ENCODE results near the gene CMTM5. TPM values are rescaled to one million over a fixed set of nuclear protein-coding genes. Genes with fewer than 3 reads are reported as not detected.

Gene CMTM5, protein sequence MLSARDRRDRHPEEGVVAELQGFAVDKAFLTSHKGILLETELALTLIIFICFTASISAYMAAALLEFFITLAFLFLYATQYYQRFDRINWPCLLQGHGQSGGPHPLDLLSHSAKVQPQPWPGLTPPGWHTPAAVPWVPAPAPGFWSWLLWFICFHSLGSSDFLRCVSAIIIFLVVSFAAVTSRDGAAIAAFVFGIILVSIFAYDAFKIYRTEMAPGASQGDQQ
- not detected in 2 replicates for total RNA-seq

GRCh38 chr14:23376482-23377197 is at the start of gene CMTM5:
Gene CMTM5, plus strand, starts transcription at chr14:23377046. Its CDS starts 206 bp downstream, at chr14:23377252.

DNA sequence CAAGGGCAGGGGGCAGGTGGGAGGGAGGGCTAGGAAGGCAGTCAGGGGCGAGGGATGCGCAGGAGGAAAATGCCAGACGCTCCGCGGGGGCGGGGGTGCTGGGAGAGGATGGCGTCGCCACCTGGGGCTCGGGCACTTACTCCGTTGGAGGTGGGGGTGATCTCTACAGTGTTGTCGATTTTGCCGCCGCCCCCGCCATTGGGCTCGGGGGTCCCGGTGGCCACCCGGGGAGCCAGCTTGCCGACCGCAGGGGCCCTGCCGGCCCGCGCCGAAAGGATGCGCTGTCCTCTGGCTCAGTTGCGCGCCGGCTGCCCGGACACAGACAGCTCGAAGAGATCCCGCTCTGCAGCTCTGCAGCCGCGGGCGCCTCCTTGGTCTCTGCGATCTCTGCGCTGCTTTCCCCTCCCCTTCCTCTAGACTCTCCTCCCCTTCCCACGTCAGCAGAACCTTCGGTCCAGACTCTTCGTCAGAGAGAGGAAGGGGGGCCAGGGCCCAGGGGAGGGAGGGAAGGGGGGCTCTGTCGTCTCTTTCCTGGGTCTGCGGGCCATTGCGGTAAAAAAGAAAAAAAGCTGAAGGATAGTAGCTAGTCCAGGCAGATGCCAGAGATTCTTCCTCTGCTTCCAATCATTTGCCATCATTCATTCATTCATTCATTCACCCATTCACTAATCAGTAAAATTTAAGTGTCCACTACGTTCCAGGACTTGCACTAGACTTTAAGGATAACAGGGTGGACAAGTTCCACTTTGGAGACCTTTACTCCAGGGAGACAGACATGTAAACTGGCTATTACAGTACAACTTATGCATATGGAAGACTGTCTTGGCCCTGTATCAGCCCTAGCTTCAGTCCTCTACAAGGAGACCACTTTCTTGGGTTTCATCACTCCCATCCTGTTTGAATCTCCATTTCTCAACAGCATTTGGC is 24.1 kb upstream of the CMTM5 start, which contains the start of gene SLC22A17:
Gene SLC22A17, minus strand, starts transcription at position 382 of the 927 bp plus-strand sequence.

DNA sequence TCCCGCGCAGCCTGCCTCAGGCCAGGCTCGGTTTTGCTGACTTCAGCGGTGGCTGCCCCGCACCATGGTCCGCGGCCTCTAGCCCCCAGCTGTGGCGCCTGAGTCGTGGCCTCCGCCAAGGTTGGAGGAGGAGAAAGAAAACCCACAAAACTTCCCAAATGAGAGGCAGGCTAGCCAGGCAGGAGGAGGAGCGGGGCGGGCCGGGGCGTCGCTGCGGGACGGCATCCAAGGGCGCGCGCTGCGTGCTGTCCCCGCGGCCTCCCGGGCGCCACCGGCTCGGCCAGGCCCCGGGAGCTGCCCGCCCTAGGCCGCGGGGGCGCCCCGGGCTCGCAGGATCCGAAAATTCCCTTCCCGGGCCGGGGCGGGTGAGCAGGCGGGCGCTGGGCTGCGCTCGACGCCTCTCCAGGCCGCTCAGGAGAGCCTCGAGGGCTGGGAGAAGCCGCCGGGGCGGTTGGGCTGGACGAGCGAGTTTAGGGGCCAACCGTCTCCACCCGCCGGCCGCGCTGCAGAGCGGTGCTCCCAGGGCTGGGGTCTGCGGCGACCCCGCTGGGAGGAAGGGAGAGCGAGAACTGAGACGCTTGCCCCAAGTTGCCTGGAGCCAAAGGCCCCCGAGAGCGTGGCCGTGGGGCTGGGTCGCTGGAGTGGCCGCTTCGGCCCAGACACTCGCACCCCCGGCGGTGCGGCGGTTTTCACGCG is 11.7 kb upstream of the CMTM5 start, which contains the start of gene EFS:
Gene EFS, minus strand, starts transcription at position 137 of the 696 bp plus-strand sequence. CDS start 147 bp downstream, outside the sequence.

GRCh38 chr14:23372509-23372908 is 4.3 kb upstream of the CMTM5 start, which contains the start of gene IL25:
Gene IL25, plus strand, starts transcription at chr14:23372809.

GRCh38 chr14:23407516-23408306 is 30.9 kb downstream of the CMTM5 start, which contains the start of gene MYH6:
Gene MYH6, minus strand, starts transcription at chr14:23408273. Its CDS starts 1,050 bp downstream, at chr14:23407223.

Other genes with a start within 250 kb of the CMTM5 start
- 12.6 and 26.1 TPM in 2 replicates for gene SLC7A8, start 193.4 kb upstream of the CMTM5 start, total RNA-seq
- not detected in 2 replicates for gene RNF212B, start 139.1 kb upstream of the CMTM5 start, total RNA-seq
- gene HOMEZ, start 90.9 kb upstream of the CMTM5 start, total RNA-seq: 5.1 and 13.2 TPM in 2 replicates
- gene PPP1R3E, start 74.2 kb upstream of the CMTM5 start, total RNA-seq: 2.7 and 3.1 TPM in 2 replicates
- gene BCL2L2, start 70.2 kb upstream of the CMTM5 start, total RNA-seq: 34.5 and 36.4 TPM in 2 replicates
- gene PABPN1, start 55.6 kb upstream of the CMTM5 start, total RNA-seq: 81.3 and 91.4 TPM in 2 replicates
- gene SLC22A17, start 24.2 kb upstream of the CMTM5 start, total RNA-seq: 1.0 and 4.9 TPM in 2 replicates
- gene EFS, start 11.9 kb upstream of the CMTM5 start, total RNA-seq: 6.2 and 14.2 TPM in 2 replicates
- gene IL25, start 4.2 kb upstream of the CMTM5 start, total RNA-seq: not detected in 2 replicates
- not detected in 2 replicates for gene MYH6, start 31.2 kb downstream of the CMTM5 start, total RNA-seq
- not detected in 2 replicates for gene MYH7, start 58.6 kb downstream of the CMTM5 start, total RNA-seq
- 49.6 and 50.5 TPM in 2 replicates for gene NGDN, start 92.7 kb downstream of the CMTM5 start, total RNA-seq
- under 0.01 and 0.43 TPM in 2 replicates for gene ZFHX2, start 174.7 kb downstream of the CMTM5 start, total RNA-seq
- gene THTPA, start 179.2 kb downstream of the CMTM5 start, total RNA-seq: 7.5 and 8.1 TPM in 2 replicates
- 28.7 and 54.4 TPM in 2 replicates for gene AP1G2, start 190.7 kb downstream of the CMTM5 start, total RNA-seq
- not detected in 2 replicates for gene JPH4, start 201.7 kb downstream of the CMTM5 start, total RNA-seq